ENCODE data around the gene RYR2. TPM values are rescaled to one million over a fixed set of nuclear protein-coding genes. Genes with fewer than 3 reads are reported as not detected.

Gene RYR2
- total and polyA plus RNA-seq, 2 experiments from 2014 or later = 0.50 to 0.95 TPM

- Histone ChIP-seq H3K79me2 (no peaks in the 10 kb centered on the region), H3K4me2 (no peak overlapping the region), H3K27ac (no peak overlapping the region), H3K4me1 (ENCODE audit: insufficient read depth) (no peaks in the 10 kb centered on the region), H3K9me3 (ENCODE audit: low read depth) (no peaks in the 10 kb centered on the region), H3K4me3 (no peak overlapping the region), H3K27me3 (peaks cover 19% of the 10 kb centered on the region), H3K9me2 (replicated peaks; ENCODE audit: insufficient read depth) (no peaks in the 10 kb centered on the region), H2AFZ (no peak overlapping the region), H4K20me1 (ENCODE audit: insufficient read depth, poor library complexity, severe bottlenecking) (no peaks in the 10 kb centered on the region), H3K36me3 (replicated peaks; ENCODE audit: insufficient read depth, low read depth) (no peaks in the 10 kb centered on the region)
- DNase-seq (ENCODE audit: low spot score) = no peak
- 94% methylated on average over 1 of the region's 1 CpG for WGBS (ENCODE audit: low lambda C conversion rate, missing lambda C conversion rate)
- TF ChIP-seq EZH2phosphoT487 (IDR thresholded peaks at IDR 0.05; ENCODE audit: low read depth, severe bottlenecking, unreplicated experiment) (no peak), CTCF (IDR thresholded peaks at IDR 0.05; ENCODE audit: poor library complexity) (no peak), EZH2 (IDR thresholded peaks at IDR 0.05; ENCODE audit: borderline replicate concordance) (no peak)
Observed at GRCh38 chr1:237035759-237036158, 6.2 kb upstream of the RYR2 start.

- WGBS (ENCODE audit: low lambda C conversion rate, missing lambda C conversion rate) = 89% methylated on average over 6 of the region's 6 CpGs
- no peak overlapping the region for H2AFZ ChIP-seq
- peaks cover 39% of the 10 kb centered on the region for H3K27me3 ChIP-seq
- no peaks in the 10 kb centered on the region for H3K36me3 ChIP-seq (replicated peaks; ENCODE audit: insufficient read depth, low read depth)
- H3K9me2 ChIP-seq (replicated peaks; ENCODE audit: insufficient read depth) = no peaks in the 10 kb centered on the region
- H3K9me3 ChIP-seq (ENCODE audit: low read depth) = no peaks in the 10 kb centered on the region
- no peak for DNase-seq (ENCODE audit: low spot score)
- no peak overlapping the region for H3K4me3 ChIP-seq
- no peak for TF ChIP-seq CTCF (IDR thresholded peaks at IDR 0.05; ENCODE audit: poor library complexity)
- no peak for TF ChIP-seq EZH2 (IDR thresholded peaks at IDR 0.05; ENCODE audit: borderline replicate concordance)
- no peak for TF ChIP-seq EZH2phosphoT487 (IDR thresholded peaks at IDR 0.05; ENCODE audit: low read depth, severe bottlenecking, unreplicated experiment)
- H3K79me2 ChIP-seq = no peaks in the 10 kb centered on the region
- H3K27ac ChIP-seq = no peak overlapping the region
- H4K20me1 ChIP-seq (ENCODE audit: insufficient read depth, poor library complexity, severe bottlenecking) = no peaks in the 10 kb centered on the region
- H3K4me1 ChIP-seq (ENCODE audit: insufficient read depth) = peaks cover 8% of the 10 kb centered on the region
- no peak overlapping the region for H3K4me2 ChIP-seq
Observed at GRCh38 chr1:237038211-237038610, 3.8 kb upstream of the RYR2 start.

- Histone ChIP-seq H3K4me2 (no peak overlapping the region), H3K9me2 (replicated peaks; ENCODE audit: insufficient read depth) (no peaks in the 10 kb centered on the region), H3K79me2 (no peaks in the 10 kb centered on the region), H3K36me3 (replicated peaks; ENCODE audit: insufficient read depth, low read depth) (no peaks in the 10 kb centered on the region), H4K20me1 (ENCODE audit: insufficient read depth, poor library complexity, severe bottlenecking) (no peaks in the 10 kb centered on the region), H2AFZ (no peak overlapping the region), H3K4me3 (no peak overlapping the region), H3K9me3 (ENCODE audit: low read depth) (no peaks in the 10 kb centered on the region), H3K27ac (no peak overlapping the region), H3K4me1 (ENCODE audit: insufficient read depth) (peaks cover 8% of the 10 kb centered on the region), H3K27me3 (peaks cover 65% of the 10 kb centered on the region)
- no peak for DNase-seq (ENCODE audit: low spot score)
- 88% methylated on average over 10 of the region's 10 CpGs for WGBS (ENCODE audit: low lambda C conversion rate, missing lambda C conversion rate)
- TF ChIP-seq EZH2phosphoT487 (IDR thresholded peaks at IDR 0.05; ENCODE audit: low read depth, severe bottlenecking, unreplicated experiment) (no peak), CTCF (IDR thresholded peaks at IDR 0.05; ENCODE audit: poor library complexity) (no peak), EZH2 (IDR thresholded peaks at IDR 0.05; ENCODE audit: borderline replicate concordance) (no peak)
Observed at GRCh38 chr1:237040823-237041222, 1.2 kb upstream of the RYR2 start.

GRCh38 chr1:237041461-237041794 is 556 bp upstream of the RYR2 start:
- Histone ChIP-seq H3K9me2 (replicated peaks; ENCODE audit: insufficient read depth) (no peaks in the 10 kb centered on the region), H3K4me1 (ENCODE audit: insufficient read depth) (peaks cover 8% of the 10 kb centered on the region), H3K9me3 (ENCODE audit: low read depth) (no peaks in the 10 kb centered on the region), H3K27me3 (peaks cover 70% of the 10 kb centered on the region), H3K4me2 (peak overlapping the region; percentile 96), H3K27ac (no peak overlapping the region), H4K20me1 (ENCODE audit: insufficient read depth, poor library complexity, severe bottlenecking) (no peaks in the 10 kb centered on the region), H3K4me3 (peak overlapping the region; percentile 45), H2AFZ (no peak overlapping the region), H3K36me3 (replicated peaks; ENCODE audit: insufficient read depth, low read depth) (no peaks in the 10 kb centered on the region), H3K79me2 (no peaks in the 10 kb centered on the region)
- 34% methylated on average over 7 of the region's 7 CpGs for WGBS (ENCODE audit: low lambda C conversion rate, missing lambda C conversion rate)
- no peak for DNase-seq (ENCODE audit: low spot score)
- TF ChIP-seq EZH2 (IDR thresholded peaks at IDR 0.05; ENCODE audit: borderline replicate concordance) (peak; percentile 61), CTCF (IDR thresholded peaks at IDR 0.05; ENCODE audit: poor library complexity) (no peak)

All from hepatocyte (in vitro differentiated cells).